ENCODE results near the gene EZR. TPM values are rescaled to one million over a fixed set of nuclear protein-coding genes. Genes with fewer than 3 reads are reported as not detected.

The EZR gene
- total and polyA plus RNA-seq, 10 of the 15 experiments (the other 5 are each of a cell fraction or from before 2014, with no cell fraction given): 79.1 to 282 (median 161) TPM

- Histone ChIP-seq H3K4me3 (no peak overlapping the region), H3K27ac (ENCODE audit: control insufficient read depth, insufficient read depth) (no peak overlapping the region), H3K4me2 (ENCODE audit: control insufficient read depth, insufficient read depth) (no peak overlapping the region), H3K27me3 (replicated peaks in 1 of 2; ENCODE audit: control insufficient read depth in 2 of 2, insufficient read depth in 2 of 2, low read length in 1 of 2) (no peaks in the 10 kb centered on the region), H2AFZ (ENCODE audit: control insufficient read depth, low read depth, low read length) (no peak overlapping the region), H4K20me1 (ENCODE audit: control insufficient read depth, insufficient read depth) (no peaks in the 10 kb centered on the region; the same call in 1 of the 2 replicates), H3K79me2 (ENCODE audit: control insufficient read depth, insufficient read depth, low read length) (no peaks in the 10 kb centered on the region; the same call in 1 of the 2 replicates), H3K36me3 (ENCODE audit: control insufficient read depth in 2 of 2, insufficient read depth in 2 of 2, low read length in 1 of 2) (peaks cover 69 to 71% of the 10 kb centered on the region in 2 experiments), H3K4me1 (ENCODE audit: control insufficient read depth, insufficient read depth, low read length) (no peaks in the 10 kb centered on the region), H3K9ac (ENCODE audit: control insufficient read depth, insufficient read depth, low read length) (no peak overlapping the region), H3K9me3 (replicated peaks; ENCODE audit: control insufficient read depth, insufficient read depth, low read length) (no peaks in the 10 kb centered on the region)
- CTCF ChIA-PET: interaction anchor here (1.0 to 1.1 kb wide), 2 partner anchors 68 to 200 kb away, joined by 3 read pairs; no protein-coding TSS in a partner anchor
- RAD21 ChIA-PET (ENCODE audit: unreplicated experiment): no interaction called here
- BruUV-seq (replicated peaks): no TSS peak
- TF ChIP-seq, protein P1, sequence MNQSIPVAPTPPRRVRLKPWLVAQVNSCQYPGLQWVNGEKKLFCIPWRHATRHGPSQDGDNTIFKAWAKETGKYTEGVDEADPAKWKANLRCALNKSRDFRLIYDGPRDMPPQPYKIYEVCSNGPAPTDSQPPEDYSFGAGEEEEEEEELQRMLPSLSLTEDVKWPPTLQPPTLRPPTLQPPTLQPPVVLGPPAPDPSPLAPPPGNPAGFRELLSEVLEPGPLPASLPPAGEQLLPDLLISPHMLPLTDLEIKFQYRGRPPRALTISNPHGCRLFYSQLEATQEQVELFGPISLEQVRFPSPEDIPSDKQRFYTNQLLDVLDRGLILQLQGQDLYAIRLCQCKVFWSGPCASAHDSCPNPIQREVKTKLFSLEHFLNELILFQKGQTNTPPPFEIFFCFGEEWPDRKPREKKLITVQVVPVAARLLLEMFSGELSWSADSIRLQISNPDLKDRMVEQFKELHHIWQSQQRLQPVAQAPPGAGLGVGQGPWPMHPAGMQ (IDR thresholded peaks at IDR 0.05; ENCODE audit: borderline replicate concordance): no peak
- peak; percentile 56 for TF ChIP-seq POLR2A (IDR thresholded peaks at IDR 0.05; ENCODE audit: low read depth, low read length)
- no peak for TF ChIP-seq EED (IDR thresholded peaks at IDR 0.05; ENCODE audit: low read depth)
- TF ChIP-seq, protein P2, sequence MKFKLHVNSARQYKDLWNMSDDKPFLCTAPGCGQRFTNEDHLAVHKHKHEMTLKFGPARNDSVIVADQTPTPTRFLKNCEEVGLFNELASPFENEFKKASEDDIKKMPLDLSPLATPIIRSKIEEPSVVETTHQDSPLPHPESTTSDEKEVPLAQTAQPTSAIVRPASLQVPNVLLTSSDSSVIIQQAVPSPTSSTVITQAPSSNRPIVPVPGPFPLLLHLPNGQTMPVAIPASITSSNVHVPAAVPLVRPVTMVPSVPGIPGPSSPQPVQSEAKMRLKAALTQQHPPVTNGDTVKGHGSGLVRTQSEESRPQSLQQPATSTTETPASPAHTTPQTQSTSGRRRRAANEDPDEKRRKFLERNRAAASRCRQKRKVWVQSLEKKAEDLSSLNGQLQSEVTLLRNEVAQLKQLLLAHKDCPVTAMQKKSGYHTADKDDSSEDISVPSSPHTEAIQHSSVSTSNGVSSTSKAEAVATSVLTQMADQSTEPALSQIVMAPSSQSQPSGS (IDR thresholded peaks at IDR 0.05; ENCODE audit: low read length): no peak
- TF ChIP-seq RELB (IDR thresholded peaks at IDR 0.05; ENCODE audit: low read depth): no peak
- no peak for TF ChIP-seq CHD2 (IDR thresholded peaks at IDR 0.05; ENCODE audit: borderline replicate concordance, low read depth, low read length)
- no peak for TF ChIP-seq ZNF687 (IDR thresholded peaks at IDR 0.05)
- TF ChIP-seq, protein P3, sequence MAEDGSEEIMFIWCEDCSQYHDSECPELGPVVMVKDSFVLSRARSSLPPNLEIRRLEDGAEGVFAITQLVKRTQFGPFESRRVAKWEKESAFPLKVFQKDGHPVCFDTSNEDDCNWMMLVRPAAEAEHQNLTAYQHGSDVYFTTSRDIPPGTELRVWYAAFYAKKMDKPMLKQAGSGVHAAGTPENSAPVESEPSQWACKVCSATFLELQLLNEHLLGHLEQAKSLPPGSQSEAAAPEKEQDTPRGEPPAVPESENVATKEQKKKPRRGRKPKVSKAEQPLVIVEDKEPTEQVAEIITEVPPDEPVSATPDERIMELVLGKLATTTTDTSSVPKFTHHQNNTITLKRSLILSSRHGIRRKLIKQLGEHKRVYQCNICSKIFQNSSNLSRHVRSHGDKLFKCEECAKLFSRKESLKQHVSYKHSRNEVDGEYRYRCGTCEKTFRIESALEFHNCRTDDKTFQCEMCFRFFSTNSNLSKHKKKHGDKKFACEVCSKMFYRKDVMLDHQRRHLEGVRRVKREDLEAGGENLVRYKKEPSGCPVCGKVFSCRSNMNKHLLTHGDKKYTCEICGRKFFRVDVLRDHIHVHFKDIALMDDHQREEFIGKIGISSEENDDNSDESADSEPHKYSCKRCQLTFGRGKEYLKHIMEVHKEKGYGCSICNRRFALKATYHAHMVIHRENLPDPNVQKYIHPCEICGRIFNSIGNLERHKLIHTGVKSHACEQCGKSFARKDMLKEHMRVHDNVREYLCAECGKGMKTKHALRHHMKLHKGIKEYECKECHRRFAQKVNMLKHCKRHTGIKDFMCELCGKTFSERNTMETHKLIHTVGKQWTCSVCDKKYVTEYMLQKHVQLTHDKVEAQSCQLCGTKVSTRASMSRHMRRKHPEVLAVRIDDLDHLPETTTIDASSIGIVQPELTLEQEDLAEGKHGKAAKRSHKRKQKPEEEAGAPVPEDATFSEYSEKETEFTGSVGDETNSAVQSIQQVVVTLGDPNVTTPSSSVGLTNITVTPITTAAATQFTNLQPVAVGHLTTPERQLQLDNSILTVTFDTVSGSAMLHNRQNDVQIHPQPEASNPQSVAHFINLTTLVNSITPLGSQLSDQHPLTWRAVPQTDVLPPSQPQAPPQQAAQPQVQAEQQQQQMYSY (CRISPR knock-in tag; IDR thresholded peaks at IDR 0.05): no peak
- in situ Hi-C loops (cut with MboI): no loop called here
- WGBS (ENCODE audit: insufficient coverage, insufficient replicate concordance, low lambda C conversion rate, missing lambda C conversion rate): 94% methylated on average over 11 of the region's 11 CpGs
- intact Hi-C loops (cut with micrococcal nuclease; ENCODE audit: unreplicated experiment): no loop called here
- SMC1A ChIA-PET (ENCODE audit: uncharacterized antibody, unreplicated experiment): interaction anchor here (0.7 to 1.1 kb wide), 3 partner anchors 15 to 226 kb away, joined by 3 read pairs; no protein-coding TSS in a partner anchor
- ATAC-seq (no peak), DNase-seq (ENCODE audit: low read depth, low spot score) (no peak), FAIRE-seq (no peak)
- POLR2A ChIA-PET: interaction anchor here (0.6 kb wide), 1 partner anchor 20 kb away, joined by 6 read pairs; no protein-coding TSS in a partner anchor
Measured at GRCh38 chr6:158772172-158772571, 47.0 kb downstream of the EZR start.
